ENCODE data around the gene CCDC149. TPM values are rescaled to one million over a fixed set of nuclear protein-coding genes. Genes with fewer than 3 reads are reported as not detected.

The CCDC149 gene
- total RNA-seq, 1 experiment from 2014 or later, result 3.6 TPM

GRCh38 chr4:24771241-24771640, 141.6 kb downstream of the CCDC149 start:
- POLR2A ChIA-PET, result no interaction called here
- CTCF ChIA-PET, result no interaction called here
- DNase-seq (ENCODE audit: low read depth, low spot score) (no peak), ATAC-seq (no peak)
- no peaks in the 10 kb centered on the region for H3K36me3 ChIP-seq (ENCODE audit: control insufficient read depth, insufficient read depth, low read length)
- intact Hi-C loops (cut with micrococcal nuclease; ENCODE audit: unreplicated experiment) (no loop called here), in situ Hi-C loops (cut with HindIII; ENCODE audit: low pct_unique_long_range_greater_than_20kb, low sequenced_read_pairs) (no loop called here)
- no TSS peak for BruUV-seq (replicated peaks)
- no peaks in the 10 kb centered on the region for H3K9me3 ChIP-seq (ENCODE audit: control insufficient read depth, insufficient read depth, low read depth, low read length)
- TF ChIP-seq, protein P1, sequence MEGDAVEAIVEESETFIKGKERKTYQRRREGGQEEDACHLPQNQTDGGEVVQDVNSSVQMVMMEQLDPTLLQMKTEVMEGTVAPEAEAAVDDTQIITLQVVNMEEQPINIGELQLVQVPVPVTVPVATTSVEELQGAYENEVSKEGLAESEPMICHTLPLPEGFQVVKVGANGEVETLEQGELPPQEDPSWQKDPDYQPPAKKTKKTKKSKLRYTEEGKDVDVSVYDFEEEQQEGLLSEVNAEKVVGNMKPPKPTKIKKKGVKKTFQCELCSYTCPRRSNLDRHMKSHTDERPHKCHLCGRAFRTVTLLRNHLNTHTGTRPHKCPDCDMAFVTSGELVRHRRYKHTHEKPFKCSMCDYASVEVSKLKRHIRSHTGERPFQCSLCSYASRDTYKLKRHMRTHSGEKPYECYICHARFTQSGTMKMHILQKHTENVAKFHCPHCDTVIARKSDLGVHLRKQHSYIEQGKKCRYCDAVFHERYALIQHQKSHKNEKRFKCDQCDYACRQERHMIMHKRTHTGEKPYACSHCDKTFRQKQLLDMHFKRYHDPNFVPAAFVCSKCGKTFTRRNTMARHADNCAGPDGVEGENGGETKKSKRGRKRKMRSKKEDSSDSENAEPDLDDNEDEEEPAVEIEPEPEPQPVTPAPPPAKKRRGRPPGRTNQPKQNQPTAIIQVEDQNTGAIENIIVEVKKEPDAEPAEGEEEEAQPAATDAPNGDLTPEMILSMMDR (IDR thresholded peaks at IDR 0.05), result no peak
- no peak for TF ChIP-seq TCF7L2 (IDR thresholded peaks at IDR 0.05; ENCODE audit: low read depth, low read length)
- no peak for TF ChIP-seq REST (IDR thresholded peaks at IDR 0.05; ENCODE audit: insufficient read depth in 1 of 2, low read depth in 2 of 2, low read length in 1 of 2)
- no peak for TF ChIP-seq POLR2AphosphoS5 (IDR thresholded peaks at IDR 0.05; ENCODE audit: low read depth, low read length)
- H3K4me1 ChIP-seq (ENCODE audit: control insufficient read depth, insufficient read depth, low read length), result no peaks in the 10 kb centered on the region
- H3K27me3 ChIP-seq (ENCODE audit: control insufficient read depth, insufficient read depth, low read length), result no peaks in the 10 kb centered on the region
- no peak overlapping the region for H3K4me3 ChIP-seq (ENCODE audit: low read depth in 2 of 2, low read length in 2 of 2)
- no peak overlapping the region for H3K27ac ChIP-seq (ENCODE audit: low read length)

GRCh38 chr4:24770667-24771066, 142.2 kb downstream of the CCDC149 start:
- in situ Hi-C loops (cut with HindIII; ENCODE audit: low pct_unique_long_range_greater_than_20kb, low sequenced_read_pairs), result no loop called here
- TF ChIP-seq, protein P1 (IDR thresholded peaks at IDR 0.05), result no peak
- TF ChIP-seq SIN3A (IDR thresholded peaks at IDR 0.05; ENCODE audit: borderline replicate concordance, insufficient read depth, low read depth, low read length) (no peak), TCF7L2 (IDR thresholded peaks at IDR 0.05; ENCODE audit: low read depth, low read length) (no peak), REST (IDR thresholded peaks at IDR 0.05; ENCODE audit: insufficient read depth in 1 of 2, low read depth in 2 of 2, low read length in 1 of 2) (no peak), POLR2AphosphoS5 (IDR thresholded peaks at IDR 0.05; ENCODE audit: low read depth, low read length) (no peak)
- H3K9me3 ChIP-seq (ENCODE audit: control insufficient read depth, insufficient read depth, low read depth, low read length), result no peaks in the 10 kb centered on the region
- no TSS peak for BruUV-seq (replicated peaks)
- intact Hi-C loops (cut with micrococcal nuclease; ENCODE audit: unreplicated experiment), result no loop called here
- H3K36me3 ChIP-seq (ENCODE audit: control insufficient read depth, insufficient read depth, low read length), result no peaks in the 10 kb centered on the region
- ChIA-PET POLR2A (no interaction called here), CTCF (no interaction called here)
- H3K27ac ChIP-seq (ENCODE audit: low read length), result no peak overlapping the region
- ATAC-seq (no peak), DNase-seq (ENCODE audit: low read depth, low spot score) (no peak)
- no peak overlapping the region for H3K4me3 ChIP-seq (ENCODE audit: low read depth in 2 of 2, low read length in 2 of 2)
- no peaks in the 10 kb centered on the region for H3K27me3 ChIP-seq (ENCODE audit: control insufficient read depth, insufficient read depth, low read length)
- H3K4me1 ChIP-seq (ENCODE audit: control insufficient read depth, insufficient read depth, low read length), result no peaks in the 10 kb centered on the region

All from Panc1 (cell line).